ENCODE data around the gene KATNAL2. TPM values are rescaled to one million over a fixed set of nuclear protein-coding genes. Genes with fewer than 3 reads are reported as not detected.

Gene KATNAL2
- total RNA-seq, 1 experiment from 2014 or later: 21.7 TPM

- Histone ChIP-seq H4K20me1 (ENCODE audit: control insufficient read depth, insufficient read depth, insufficient read length) (no peaks in the 10 kb centered on the region), H3K79me1 (ENCODE audit: insufficient read depth, low read depth, low read length, poor library complexity, severe bottlenecking) (peaks cover 13% of the 10 kb centered on the region), H3K9ac (ENCODE audit: extremely low read depth, insufficient read length, low read length) (no peak overlapping the region), H2AFZ (ENCODE audit: low read length) (no peak overlapping the region), H4K91ac (ENCODE audit: insufficient read length, low read depth, low read length) (no peak overlapping the region), H2AK5ac (ENCODE audit: insufficient read length, low read length) (no peak overlapping the region), H4K5ac (ENCODE audit: insufficient read length, low read depth, low read length) (no peak overlapping the region), H2BK120ac (ENCODE audit: low read depth, low read length, poor library complexity, severe bottlenecking) (no peak overlapping the region), H2BK5ac (ENCODE audit: insufficient read length, low read length) (no peak overlapping the region), H3K9me3 (ENCODE audit: control insufficient read depth, low read depth, low read length) (no peaks in the 10 kb centered on the region), H3K27ac (ENCODE audit: insufficient read length, low read depth, low read length) (no peak overlapping the region), H2BK12ac (ENCODE audit: insufficient read length, low read depth, low read length) (no peak overlapping the region), H2BK20ac (ENCODE audit: low read depth, low read length, poor library complexity, severe bottlenecking) (no peak overlapping the region), H3K4me2 (ENCODE audit: insufficient read depth, insufficient read length, low read length) (no peak overlapping the region), H3K56ac (ENCODE audit: insufficient read length, low read depth, low read length) (no peak overlapping the region), H3K27me3 (ENCODE audit: insufficient read depth, low read length) (no peaks in the 10 kb centered on the region), H3T11ph (ENCODE audit: low read length) (no peak overlapping the region), H3K14ac (ENCODE audit: insufficient read depth, low read length) (no peak overlapping the region), H3K4me1 (ENCODE audit: insufficient read depth, low read length) (no peaks in the 10 kb centered on the region), H2BK15ac (ENCODE audit: low read depth, low read length) (no peak overlapping the region), H3K4ac (ENCODE audit: low read depth, low read length) (no peak overlapping the region), H3K79me2 (ENCODE audit: insufficient read depth, low read length) (peaks cover 16% of the 10 kb centered on the region; the same call in 1 of the 2 replicates), H3K18ac (ENCODE audit: insufficient read length, low read depth, low read length) (no peak overlapping the region), H3K23me2 (ENCODE audit: insufficient read length, low read depth, low read length, poor library complexity, severe bottlenecking) (no peaks in the 10 kb centered on the region), H3K23ac (ENCODE audit: insufficient read length, low read depth, low read length) (no peak overlapping the region), H4K8ac (replicated peaks; ENCODE audit: insufficient read length, low read depth, low read length) (no peak overlapping the region)
- Mint-ChIP-seq H3K4me1 (peaks cover 5 to 6% of the 10 kb centered on the region in 2 experiments), H3K27ac (no peak overlapping the region), H3K27me3 (ENCODE audit: low read depth) (no peaks in the 10 kb centered on the region), H3K4me3 (no peak overlapping the region), H3K9me3 (no peaks in the 10 kb centered on the region), H3K36me3 (ENCODE audit: insufficient read depth in 1 of 3, low read depth in 3 of 3) (peaks cover 0 to 16% (median 4%) of the 10 kb centered on the region in 3 experiments; a peak in 3 of 7 replicates)
- TF ChIP-seq CTCF (conservative IDR thresholded peaks at IDR 0.05): no peak
- WGBS (ENCODE audit: extremely low coverage, insufficient read length, low lambda C conversion rate): no CpG with 5 or more reads among the region's 4 CpGs
- no peak for DNase-seq
Observed at GRCh38 chr18:47143899-47144485, 226.6 kb downstream of the KATNAL2 start.
